Measurements from ENCODE around the gene HIC1.

DNA sequence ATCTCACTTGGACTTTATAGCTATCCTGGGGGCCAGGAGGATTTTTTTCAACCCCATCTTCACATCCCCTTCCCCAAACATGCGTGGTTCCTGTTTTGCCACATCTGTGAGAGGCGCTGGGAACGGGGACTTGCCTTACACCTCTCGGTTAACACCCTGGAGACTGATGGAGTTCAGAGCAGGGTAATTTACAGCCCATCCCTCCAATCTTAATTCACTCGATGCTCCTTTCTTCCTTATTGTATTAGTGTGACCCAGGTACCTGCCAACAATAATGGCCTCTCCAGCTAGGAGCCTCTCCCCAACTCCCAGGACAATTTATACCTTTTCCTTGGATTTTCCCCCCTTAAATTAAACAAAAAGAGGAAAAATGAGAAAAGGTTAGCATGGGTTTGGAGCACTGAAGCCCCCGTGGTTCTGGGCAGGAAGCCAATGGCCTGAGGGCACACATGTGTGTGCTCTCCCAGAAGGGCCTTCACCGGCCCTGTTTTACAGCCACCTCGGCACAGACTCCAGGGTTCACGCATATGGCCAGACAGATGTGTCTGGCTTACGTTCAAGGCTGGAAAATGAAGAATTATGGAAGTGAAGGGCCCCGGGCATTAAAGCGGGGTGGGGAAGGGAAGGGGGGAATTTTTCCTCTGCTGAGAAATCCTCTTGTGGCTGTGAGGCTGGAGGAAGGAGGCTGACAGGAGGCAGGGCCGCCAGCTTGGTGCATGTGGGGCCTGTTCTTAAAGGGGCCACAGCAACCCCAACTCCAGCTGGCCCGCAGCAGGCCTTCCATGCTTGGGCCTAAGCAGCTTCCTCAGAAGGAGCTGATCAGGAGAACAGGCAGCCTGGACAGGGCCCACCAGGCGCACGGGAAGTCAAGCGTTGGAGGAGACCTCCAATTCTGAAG lies 21.4 kb downstream of the HIC1 start:
- TF ChIP-seq, protein P1, sequence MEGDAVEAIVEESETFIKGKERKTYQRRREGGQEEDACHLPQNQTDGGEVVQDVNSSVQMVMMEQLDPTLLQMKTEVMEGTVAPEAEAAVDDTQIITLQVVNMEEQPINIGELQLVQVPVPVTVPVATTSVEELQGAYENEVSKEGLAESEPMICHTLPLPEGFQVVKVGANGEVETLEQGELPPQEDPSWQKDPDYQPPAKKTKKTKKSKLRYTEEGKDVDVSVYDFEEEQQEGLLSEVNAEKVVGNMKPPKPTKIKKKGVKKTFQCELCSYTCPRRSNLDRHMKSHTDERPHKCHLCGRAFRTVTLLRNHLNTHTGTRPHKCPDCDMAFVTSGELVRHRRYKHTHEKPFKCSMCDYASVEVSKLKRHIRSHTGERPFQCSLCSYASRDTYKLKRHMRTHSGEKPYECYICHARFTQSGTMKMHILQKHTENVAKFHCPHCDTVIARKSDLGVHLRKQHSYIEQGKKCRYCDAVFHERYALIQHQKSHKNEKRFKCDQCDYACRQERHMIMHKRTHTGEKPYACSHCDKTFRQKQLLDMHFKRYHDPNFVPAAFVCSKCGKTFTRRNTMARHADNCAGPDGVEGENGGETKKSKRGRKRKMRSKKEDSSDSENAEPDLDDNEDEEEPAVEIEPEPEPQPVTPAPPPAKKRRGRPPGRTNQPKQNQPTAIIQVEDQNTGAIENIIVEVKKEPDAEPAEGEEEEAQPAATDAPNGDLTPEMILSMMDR (IDR thresholded peaks at IDR 0.05; ENCODE audit: insufficient read depth, low read length, poor library complexity, severe bottlenecking) = no peak
- TF ChIP-seq EZH2phosphoT487 (conservative IDR thresholded peaks at IDR 0.05; ENCODE audit: low read length) = no peak

All from SU-DHL-6 (cell line).